Skin epidermis (tissue), 12 donors: ENCODE results near the gene ALX3.

Experiments
- H3K27ac ChIP-seq, 21 experiments: fragments of 200-600 bp; sonication (generic) in 11 of 21; one replicate each; pipeline ENCODE4 v1.5.0; 2020; ENCODE audit warnings: mild to moderate bottlenecking in 3 of 21, inconsistent platforms in 2 of 21, moderate library complexity in 2 of 21
- H3K4me3 ChIP-seq, 7 experiments: fragments of 200-600 bp; sonication (generic) in 2 of 7; one replicate each; pipeline ENCODE4 v1.5.0; 2020; ENCODE audit warnings: inconsistent platforms in 2 of 7, mild to moderate bottlenecking in 2 of 7, moderate library complexity in 1 of 7

Gene ALX3

DNA sequence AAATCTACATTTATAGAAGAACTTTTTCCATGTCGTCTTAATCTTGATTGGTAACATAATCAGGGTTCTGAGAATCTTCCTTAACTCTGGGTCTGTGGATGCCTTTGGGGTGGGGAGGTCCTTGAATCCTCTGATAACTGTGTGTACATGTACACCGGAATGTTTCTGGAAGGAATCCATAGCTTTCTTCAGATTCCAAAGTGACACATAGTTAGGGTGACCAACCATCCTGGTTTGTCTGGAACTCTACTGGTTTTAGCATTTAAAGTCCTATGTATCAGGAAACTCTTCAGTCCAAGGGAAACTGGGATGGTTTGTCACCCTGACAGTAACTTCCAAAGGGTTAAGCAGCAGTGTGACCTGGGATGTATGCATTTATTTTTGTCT lies 19.2 kb downstream of the ALX3 start:
- H3K27ac ChIP-seq = no peak overlapping the region
- H3K4me3 ChIP-seq = no peak overlapping the region

DNA sequence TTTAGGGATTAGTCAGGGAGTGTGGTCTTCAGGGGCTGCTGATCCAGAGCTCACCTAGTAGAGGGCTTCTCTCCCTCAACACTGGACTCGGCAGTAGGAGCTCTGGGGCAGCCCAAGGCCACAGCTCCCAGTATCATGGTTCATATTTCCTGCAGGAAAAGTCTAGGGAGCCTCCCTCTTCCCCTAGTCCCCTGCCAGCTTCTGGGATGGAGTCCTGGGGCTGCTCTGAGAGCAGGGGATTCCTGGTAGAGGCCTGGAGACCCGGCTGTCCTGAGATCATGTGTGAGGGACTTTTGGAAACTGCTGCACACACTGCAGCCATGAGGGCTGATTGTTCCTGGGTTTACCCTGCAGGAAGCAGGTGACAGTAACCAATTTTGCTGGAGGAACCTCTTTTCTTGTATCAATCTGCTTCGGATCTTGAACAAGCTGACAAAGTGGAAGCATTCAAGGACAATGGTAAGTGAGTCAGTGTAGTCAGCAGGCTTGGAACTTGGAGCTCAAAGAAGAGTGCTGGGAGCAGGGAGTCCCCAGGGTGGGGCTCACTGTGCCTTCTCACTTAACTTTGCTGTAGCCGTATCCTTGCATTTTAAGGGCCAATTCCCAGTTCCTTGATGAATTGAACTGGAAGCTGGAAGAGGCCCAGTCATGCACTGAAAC lies 19.7 kb downstream of the ALX3 start:
- peak overlapping the region in 2 of 21 experiments; percentile 26 to 38 for H3K27ac ChIP-seq

DNA sequence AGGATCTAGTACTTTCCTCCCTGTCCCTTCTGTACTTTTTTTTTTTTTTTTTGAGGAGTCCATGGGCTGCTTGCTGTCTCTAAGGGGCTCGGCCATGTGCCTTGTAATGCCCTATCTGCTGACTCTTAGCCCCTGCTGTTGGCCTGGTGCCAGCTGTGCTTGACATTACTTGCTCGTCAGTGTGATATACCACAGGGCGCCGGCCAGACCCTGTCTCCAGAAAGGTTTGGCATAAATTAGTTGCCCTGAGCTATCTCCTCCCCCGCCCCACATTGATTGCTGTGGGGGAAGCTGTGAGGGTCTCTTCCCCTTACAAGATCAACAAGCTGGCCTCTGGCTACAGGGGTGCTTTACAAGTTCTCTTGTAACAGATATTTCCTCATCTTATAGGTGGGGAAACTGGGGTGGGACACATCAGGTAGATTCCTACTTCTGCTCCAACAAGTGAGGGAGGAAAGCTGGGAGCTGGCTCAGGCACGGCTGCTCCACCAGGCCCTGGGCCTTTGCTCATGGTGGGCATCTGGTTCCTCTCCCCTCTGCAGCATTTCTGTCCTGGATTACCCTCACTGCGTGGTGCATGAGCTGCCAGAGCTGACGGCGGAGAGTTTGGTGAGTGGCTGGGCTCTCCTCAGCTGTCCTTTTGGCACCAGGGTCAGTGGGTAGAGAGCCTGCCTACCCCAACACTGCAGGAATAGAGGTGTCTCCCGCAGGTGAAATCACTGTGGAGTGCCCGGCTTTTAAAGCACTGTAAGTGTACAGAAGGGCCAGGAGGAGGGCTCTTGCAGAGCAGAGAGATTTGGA lies 20.5 kb downstream of the ALX3 start:
- peak overlapping the region in 3 of 21 experiments; percentile 14 to 38 (median 26) for H3K27ac ChIP-seq
- H3K4me3 ChIP-seq = no peak overlapping the region

More for the DNA sequence above, 19.7 kb downstream of the ALX3 start:
- H3K4me3 ChIP-seq = no peak overlapping the region

DNA sequence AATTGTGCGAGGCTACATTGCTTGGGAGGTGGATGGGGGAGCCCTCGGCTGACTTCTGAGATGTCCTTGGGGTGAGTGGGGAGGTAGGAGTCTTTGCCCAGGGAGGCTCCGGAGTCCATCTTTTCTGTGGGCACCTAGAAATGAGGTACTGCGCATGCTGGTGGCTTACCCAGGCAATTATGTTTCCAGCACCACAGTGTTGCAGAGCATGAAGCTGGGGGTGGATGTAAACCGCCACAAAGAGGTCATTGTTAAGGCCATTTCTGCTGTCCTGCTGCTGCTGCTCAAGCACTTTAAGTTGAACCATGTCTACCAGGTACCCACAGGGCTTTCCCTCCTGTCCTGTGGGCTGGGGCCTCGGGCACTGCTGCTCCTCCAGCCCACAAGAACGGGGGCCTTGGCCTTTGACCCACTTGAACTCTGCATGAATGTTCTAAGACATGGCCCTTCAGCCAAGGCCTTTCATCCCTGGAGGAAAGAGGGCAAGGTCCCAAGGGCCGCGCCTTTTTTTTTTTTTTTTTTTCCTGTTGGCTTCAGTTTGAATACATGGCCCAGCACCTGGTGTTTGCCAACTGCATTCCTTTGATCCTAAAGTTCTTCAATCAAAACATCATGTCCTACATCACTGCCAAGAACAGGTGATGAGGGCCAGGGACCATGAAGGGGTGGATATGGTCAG lies 21.4 kb downstream of the ALX3 start:
- Histone ChIP-seq H3K4me3 (no peak overlapping the region), H3K27ac (peak overlapping the region in 2 of 21 experiments; percentile 5 to 14)

DNA sequence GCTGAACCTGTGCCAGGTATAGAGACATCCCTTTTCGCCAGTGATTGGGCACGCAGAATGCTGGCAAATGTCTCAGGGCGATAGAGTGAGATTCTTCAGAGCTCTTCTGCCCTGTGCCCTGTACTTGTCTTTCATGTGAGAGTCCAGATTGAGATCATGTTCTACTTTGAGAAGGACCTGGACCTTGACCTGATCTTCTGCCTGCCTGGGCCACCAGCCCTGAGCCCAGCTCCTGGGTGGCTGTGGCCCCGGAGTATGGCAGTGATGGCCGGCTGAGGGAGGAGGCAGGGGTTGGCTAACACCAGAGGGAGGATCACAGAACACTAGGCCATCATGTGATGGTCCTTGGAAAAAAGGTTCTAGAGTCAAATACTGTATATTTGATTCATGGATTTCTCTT lies 22.2 kb downstream of the ALX3 start:
- H3K27ac ChIP-seq = no peak overlapping the region
- no peak overlapping the region for H3K4me3 ChIP-seq

DNA sequence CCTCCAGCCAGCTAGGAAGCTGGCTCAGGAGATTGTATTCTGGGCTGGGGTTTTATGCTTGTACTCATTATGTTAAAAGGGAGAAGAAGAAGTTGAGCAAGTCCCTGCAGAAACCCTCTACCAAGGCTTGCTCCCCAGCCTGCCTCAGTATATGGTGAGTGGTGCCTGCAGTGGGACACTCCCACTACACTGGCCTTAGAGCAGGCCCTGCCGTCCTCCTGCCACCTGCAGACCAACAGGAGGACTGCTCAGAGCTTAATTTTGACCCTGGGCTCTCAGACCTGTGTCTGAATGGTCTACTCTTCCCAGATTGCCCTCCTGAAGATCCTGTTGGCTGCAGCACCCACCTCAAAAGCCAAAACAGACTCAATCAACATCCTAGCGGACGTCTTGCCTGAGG lies 23.0 kb downstream of the ALX3 start:
- H3K4me3 ChIP-seq = no peak overlapping the region
- no peak overlapping the region for H3K27ac ChIP-seq

DNA sequence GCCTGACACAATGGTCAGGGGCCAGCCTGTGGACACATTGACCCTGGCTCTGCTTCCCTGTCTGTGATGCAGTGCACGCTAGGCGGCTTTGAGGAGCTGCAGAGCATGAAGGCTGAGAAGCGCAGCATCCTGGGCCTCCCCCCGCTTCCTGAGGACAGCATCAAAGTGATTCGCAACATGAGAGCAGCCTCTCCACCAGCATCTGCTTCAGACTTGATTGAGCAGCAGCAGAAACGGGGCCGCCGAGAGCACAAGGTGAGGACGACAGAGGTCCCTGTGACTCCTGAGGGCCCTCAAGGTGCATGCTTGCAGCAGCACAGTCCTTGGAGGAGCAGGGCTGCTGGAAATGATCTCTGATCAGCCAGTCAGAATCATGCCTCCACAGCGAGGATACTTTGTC lies 27.5 kb downstream of the ALX3 start:
- Histone ChIP-seq H3K4me3 (no peak overlapping the region), H3K27ac (no peak overlapping the region)

DNA sequence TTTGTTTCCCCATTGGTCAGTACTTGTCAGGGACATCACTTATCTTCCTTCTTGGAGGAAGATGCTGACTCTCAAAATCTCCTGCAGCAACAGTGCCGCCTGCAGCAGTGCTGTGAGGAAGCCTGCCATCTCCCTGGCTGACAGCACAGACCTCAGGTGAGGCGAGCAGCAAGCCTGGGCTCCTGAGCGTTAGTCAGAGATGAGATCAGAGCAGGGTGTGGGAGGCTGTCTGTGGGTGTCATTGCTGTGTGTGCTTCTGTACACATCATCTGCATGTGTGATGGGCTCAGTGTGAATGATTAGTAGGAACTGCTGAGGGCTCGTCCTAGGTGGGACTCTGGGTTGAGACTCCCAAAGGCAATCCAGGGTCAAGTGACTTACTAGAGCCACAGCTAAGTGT lies 29.9 kb downstream of the ALX3 start:
- H3K27ac ChIP-seq = no peak overlapping the region

DNA sequence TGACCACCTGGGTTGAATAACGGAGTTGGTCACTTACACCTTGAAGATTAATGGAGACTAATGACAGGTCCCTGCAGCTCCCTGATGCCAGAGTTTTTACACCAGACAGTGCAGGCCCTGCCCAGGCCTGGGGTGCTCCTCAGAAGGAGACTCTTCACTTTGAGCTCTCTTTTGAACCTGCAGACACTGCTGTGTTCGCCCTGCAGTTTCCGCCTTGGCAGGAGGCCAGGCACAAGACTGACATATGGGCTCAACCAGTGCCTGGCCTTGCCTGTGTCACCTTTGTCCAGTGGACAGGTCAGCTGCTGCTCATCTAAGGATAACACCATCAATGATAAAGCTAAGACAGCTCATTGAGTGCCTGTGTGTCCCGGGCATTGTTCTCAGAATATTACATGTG lies 30.8 kb downstream of the ALX3 start:
- no peak overlapping the region for H3K27ac ChIP-seq

More for the DNA sequence above, 29.9 kb downstream of the ALX3 start:
- no peak overlapping the region for H3K4me3 ChIP-seq

DNA sequence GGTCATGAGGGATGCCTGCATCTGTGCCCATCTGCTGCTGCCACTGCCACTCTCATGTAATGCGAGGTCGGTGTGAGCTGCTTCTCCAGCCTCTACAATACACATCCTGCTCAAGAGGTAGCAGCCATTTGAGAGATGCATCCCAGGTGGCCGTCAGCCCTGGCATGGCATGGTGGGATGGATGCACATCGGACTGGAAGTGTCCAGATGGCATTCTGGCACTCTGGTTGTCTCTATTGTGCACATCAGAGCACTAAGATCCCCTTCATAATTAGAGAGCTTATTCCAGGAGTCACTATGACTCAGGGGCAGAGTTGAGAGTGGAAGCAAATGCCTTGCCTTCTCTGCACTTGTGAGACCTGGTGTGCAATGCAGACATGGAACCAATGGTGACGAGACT lies 32.2 kb downstream of the ALX3 start:
- no peak overlapping the region for H3K27ac ChIP-seq
- H3K4me3 ChIP-seq = no peak overlapping the region

More for the DNA sequence above, 30.8 kb downstream of the ALX3 start:
- H3K4me3 ChIP-seq = no peak overlapping the region

DNA sequence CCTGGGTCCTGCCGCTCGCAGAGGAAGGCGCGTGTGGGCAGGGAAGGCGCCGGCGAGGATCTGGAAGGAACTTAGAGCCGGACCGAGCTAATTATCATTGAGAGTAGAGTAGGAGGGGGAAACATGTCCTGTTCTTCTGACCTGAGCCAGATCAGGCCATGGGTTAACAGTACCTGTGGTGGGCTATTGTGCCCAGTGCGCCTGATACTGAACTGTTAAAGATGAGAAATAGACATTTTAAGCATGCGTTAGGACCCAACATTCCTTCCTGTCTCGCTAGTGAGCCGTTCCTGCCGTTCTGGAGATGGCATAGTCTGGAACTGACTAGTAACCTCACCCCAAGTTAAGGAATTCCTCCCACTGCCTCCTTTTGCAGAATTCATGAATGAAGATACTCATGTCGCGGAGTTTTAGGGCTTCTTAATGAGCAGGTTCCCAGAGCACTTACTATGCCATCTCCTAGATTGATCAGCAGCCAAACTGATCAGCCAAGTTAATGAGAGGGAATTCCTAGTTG lies 35.2 kb downstream of the ALX3 start:
- H3K4me3 ChIP-seq = peak overlapping the region; percentile 72 to 100 (median 95)
- peak overlapping the region in 20 of 21 experiments; percentile 88 to 99 (median 95) for H3K27ac ChIP-seq

DNA sequence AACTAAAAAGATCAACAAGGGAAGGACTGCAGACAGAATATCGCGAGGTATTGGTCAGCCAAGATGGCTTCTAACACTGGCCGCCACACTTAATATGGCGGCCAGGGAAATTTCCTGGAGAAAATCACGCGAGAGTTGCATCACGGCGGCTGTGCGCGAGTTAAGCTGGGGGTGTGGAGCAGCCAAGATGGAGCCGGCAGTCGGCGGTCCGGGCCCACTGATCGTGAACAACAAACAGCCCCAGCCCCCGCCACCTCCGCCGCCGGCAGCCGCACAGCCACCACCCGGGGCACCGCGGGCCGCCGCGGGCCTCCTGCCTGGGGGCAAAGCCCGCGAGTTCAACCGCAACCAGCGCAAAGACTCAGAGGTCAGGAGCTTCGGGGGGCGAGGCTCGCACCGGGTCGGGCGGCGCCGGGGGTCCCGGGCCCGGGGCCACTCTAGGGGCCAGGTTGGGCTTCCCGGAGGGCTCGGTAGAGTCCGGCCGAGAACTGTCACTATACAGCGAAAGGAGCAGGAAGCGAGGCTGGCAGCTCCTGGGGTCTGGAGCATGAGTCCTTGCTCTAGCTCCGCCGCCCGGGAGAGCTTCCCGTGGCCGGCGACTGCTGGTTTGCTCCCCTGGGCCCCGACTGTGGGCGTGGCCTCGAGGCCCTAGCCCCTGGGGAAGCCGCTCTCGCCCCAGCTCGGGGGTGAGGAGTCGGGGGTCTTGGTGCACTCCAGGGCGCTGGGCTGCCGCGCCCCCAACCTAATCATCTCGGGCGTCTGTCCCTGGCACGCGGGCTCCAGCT lies 35.8 kb downstream of the ALX3 start, which contains the start of gene STRIP1:
STRIP1 (plus strand) TSS at position 174 of the 785 bp plus-strand sequence; CDS start at position 188, 14 bp downstream.
- peak within 1 kb of the TSS; percentile 88 to 99 (median 95) for H3K27ac ChIP-seq
- H3K4me3 ChIP-seq = peak within 1 kb of the TSS; percentile 72 to 100 (median 95)

DNA sequence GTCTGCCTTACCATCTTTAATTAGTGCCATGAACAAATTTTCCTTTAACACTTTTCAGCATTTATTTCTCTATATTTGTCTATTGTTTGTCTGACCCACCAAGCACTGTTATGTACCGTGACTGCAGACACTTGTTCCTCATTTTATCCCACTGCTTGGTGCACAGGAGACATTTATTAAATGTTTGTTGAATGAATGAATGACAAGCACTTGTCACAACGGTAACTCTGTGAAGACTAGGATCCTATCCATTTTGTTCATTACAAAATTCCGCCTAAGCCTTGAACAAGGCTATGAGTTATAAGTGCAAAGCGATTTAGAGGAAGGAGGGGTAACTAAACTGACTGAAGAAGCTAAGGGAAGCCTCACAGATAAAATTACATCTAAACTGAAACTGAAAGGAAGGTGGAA lies 36.4 kb downstream of the ALX3 start:
- Histone ChIP-seq H3K27ac (peak overlapping the region in 19 of 21 experiments; percentile 43 to 98 (median 93)), H3K4me3 (peak overlapping the region; percentile 72 to 100 (median 95))

DNA sequence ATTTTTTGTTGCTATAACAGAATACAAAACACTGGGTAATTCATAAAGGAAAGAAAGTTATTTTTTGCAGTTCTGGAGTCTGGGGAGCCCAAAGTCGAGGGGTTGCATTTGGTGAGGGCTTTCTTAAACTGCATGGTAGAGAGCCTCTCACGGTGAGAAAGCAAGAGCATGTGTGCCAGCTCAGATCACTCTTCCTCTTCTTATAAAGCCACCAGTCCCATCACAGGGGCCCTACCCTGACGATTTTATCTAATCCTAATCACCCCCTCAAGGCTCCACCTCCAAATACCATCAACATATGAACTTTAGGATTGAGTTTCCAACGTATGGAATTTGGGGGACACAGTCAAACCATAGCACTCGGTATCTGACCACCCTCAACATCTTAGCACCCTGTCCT lies 37.1 kb downstream of the ALX3 start:
- no peak overlapping the region for H3K4me3 ChIP-seq

DNA sequence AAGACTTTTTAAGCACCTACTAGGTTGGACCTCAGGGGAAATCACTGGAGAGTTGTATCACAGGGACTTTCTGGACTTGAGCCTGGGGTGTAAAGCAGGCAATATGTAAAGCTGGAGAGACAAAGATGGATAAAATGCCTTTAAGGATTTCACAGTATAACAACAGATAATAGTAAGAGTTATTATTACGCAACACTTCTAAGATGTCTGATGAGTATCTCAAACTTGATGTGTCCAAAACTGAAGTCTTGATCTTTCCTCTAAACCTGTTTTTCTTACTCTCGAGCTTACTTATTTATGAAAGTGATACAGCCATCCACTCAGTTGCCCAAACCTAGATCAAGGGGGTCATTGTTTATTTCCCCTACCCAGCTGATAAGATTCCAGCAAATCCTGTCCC lies 38.1 kb downstream of the ALX3 start:
- Histone ChIP-seq H3K27ac (no peak overlapping the region), H3K4me3 (no peak overlapping the region)

More for the DNA sequence above, 37.1 kb downstream of the ALX3 start:
- peak overlapping the region in 5 of 21 experiments; percentile 90 to 96 (median 93) for H3K27ac ChIP-seq

DNA sequence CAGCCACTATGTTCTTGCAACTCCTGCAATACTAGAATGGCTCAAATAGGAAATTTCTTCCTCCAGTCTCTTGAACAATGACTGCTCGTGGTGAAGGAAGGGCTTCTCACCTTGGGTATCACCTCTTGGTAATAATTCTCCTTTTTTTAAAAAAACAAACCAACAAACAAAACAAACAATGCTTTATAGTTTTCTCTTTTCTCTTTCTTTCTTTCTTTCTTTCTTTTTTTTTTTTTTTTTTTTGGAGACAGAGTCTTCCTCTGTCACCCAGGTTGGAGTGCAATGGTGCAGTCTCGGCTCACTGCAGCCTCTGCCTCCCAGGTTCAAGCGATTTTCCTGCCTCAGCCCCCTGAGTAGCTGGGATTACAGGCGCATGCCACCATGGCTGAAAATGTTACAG lies 39.8 kb downstream of the ALX3 start:
- peak overlapping the region in 8 of 21 experiments; percentile 20 to 84 (median 50) for H3K27ac ChIP-seq
- H3K4me3 ChIP-seq = peak overlapping the region in 1 of 7 experiments; percentile 9

DNA sequence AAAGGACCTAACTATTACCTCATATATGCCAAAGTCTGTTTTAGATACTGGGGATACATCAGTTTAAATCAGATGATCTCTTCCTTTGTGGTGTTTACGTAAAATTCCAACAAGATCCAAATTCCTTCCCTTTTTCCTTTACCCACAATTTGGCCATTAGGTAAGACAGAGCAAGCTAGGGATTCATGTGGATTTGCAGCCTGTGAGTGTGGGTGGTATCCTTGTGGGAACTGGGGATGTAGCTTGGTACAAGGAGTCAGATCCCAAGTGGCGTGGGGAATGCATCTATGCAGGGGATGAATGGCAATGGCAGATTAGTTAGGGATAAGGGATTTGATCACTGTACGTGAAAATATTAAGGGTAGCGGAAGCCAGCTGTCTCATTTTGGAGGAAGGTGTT lies 45.9 kb downstream of the ALX3 start:
- no peak overlapping the region for H3K27ac ChIP-seq
- H3K4me3 ChIP-seq = no peak overlapping the region

DNA sequence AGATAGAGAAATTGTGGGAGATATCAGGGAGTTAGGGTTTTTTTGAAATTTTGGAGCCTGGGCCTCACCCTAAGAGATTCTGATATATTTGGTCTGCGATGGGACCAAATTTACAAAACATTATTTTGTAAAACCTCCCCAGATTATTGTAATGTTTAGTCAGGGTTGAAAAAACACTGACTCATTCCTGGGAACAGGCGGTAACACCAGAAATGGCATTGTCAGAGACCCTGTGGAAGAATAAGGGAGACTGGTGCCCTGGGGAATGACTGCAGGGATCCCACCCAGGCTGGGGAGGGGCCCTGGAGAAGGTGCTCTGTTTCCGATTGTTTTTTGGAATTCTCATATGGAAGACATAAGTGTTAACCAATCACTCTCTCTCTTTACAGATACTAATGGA lies 49.2 kb downstream of the ALX3 start:
- Histone ChIP-seq H3K4me3 (no peak overlapping the region), H3K27ac (no peak overlapping the region)

DNA sequence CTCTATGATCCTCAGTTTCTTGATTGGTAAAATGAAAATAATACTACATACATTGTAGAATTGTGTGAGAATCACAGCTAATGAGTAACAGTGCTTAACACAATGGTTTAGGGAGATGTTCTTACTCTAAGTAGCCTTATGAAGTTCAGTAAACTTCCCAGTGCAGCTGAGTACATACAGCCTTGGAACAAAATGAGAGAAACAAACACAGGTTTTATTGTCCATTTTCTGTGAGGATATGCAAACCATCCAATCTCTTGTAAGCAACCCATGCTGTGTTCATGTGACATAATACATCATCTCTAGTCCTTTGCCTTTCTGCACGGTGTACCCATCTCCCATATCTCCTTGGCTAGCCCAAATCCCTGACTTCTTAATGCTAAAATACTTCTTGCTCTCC lies 50.7 kb downstream of the ALX3 start:
- H3K4me3 ChIP-seq = no peak overlapping the region
- H3K27ac ChIP-seq = no peak overlapping the region
